Fibroblast of lung (primary cell): Measurements from ENCODE around the gene IGF1.

Experiments
- EZH2 ChIP-seq: IDR thresholded peaks from 2 replicates; pipeline ENCODE4 v1.5.1; 2012; ENCODE audit warnings: low read length, control low read depth, mild to moderate bottlenecking; ENCODE audit errors: missing control alignments
- TF ChIP-seq, protein P1 (sequence below), 2 donors: IDR thresholded peaks in 1 of 2; conservative IDR thresholded peaks in 1 of 2; 1 replicate in 1 of 2; 2 replicates in 1 of 2; pipeline ENCODE4 v1.5.1; 2011 to 2012; ENCODE audit warnings: low read length in 2 of 2, control low read depth in 1 of 2, inconsistent platforms in 1 of 2, low read depth in 1 of 2, mild to moderate bottlenecking in 1 of 2

DNA sequence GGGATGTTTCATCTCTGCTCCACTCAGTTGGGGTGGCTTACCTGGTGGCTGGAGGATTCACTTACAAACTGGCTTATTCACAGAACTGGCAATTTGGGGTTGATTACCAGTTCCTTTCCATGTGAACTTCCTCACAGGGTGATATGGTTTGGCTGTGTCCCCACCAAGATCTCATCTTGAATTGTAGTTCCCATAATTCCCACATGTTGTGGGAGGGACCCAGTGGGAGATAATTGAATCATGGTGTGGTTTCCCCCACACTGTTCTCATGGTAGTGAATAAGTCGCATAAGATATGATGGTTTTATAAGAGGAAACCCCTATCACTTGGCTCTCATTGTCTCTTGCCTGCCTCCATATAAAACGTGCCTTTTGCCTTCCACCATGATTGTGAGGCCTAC is 26.9 kb upstream of the IGF1 start:
- TF ChIP-seq, protein P1, sequence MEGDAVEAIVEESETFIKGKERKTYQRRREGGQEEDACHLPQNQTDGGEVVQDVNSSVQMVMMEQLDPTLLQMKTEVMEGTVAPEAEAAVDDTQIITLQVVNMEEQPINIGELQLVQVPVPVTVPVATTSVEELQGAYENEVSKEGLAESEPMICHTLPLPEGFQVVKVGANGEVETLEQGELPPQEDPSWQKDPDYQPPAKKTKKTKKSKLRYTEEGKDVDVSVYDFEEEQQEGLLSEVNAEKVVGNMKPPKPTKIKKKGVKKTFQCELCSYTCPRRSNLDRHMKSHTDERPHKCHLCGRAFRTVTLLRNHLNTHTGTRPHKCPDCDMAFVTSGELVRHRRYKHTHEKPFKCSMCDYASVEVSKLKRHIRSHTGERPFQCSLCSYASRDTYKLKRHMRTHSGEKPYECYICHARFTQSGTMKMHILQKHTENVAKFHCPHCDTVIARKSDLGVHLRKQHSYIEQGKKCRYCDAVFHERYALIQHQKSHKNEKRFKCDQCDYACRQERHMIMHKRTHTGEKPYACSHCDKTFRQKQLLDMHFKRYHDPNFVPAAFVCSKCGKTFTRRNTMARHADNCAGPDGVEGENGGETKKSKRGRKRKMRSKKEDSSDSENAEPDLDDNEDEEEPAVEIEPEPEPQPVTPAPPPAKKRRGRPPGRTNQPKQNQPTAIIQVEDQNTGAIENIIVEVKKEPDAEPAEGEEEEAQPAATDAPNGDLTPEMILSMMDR (conservative IDR thresholded peaks at IDR 0.05 in 1 of 2, IDR thresholded peaks at IDR 0.05 in 1 of 2; ENCODE audit: low read depth in 1 of 2, low read length in 2 of 2), result no peak
- no peak for TF ChIP-seq EZH2
